Natural killer cell treated with Interleukin-12 subunit alpha and Interleukin-12 subunit beta and Interleukin-15 and Interleukin-18, amount 100 ng/mL, for 72 hours (primary cell): ENCODE results near the gene ELFN2. TPM values are rescaled to one million over a fixed set of nuclear protein-coding genes. Genes with fewer than 3 reads are reported as not detected.

Experiments
- ATAC-seq, 2 donors: fragments of 150-1000 bp; cut with Tn5 transposase in 1 of 2; sonication (Bioruptor Pico), chemical (Tn5 transposase) in 1 of 2; 2 replicates each; pipeline ENCODE4 v1.10.0; 2021
- DNase-seq: peaks from one replicate; pipeline ENCODE4 v3.0.0; 2022; ENCODE audit warnings: low spot score
- H3K27ac Mint-ChIP-seq, 2 donors: 1 replicate in 1 of 2; 2 replicates in 1 of 2; pipeline ENCODE4 v1.8.0; 2022; ENCODE audit warnings: mixed read lengths in 2 of 2, mild to moderate bottlenecking in 1 of 2, moderate library complexity in 1 of 2
- H3K27me3 Mint-ChIP-seq, 2 donors: 1 replicate in 1 of 2; 2 replicates in 1 of 2; pipeline ENCODE4 v1.8.0; 2022; ENCODE audit warnings: mixed read lengths in 2 of 2
- H3K36me3 Mint-ChIP-seq: one replicate; pipeline ENCODE4 v1.8.0; 2022; ENCODE audit warnings: mixed read lengths
- H3K4me1 Mint-ChIP-seq, 2 donors: 1 replicate in 1 of 2; 2 replicates in 1 of 2; pipeline ENCODE4 v1.8.0; 2022; ENCODE audit warnings: low read depth in 2 of 2, mixed read lengths in 2 of 2, mild to moderate bottlenecking in 1 of 2
- H3K4me3 Mint-ChIP-seq: one replicate; pipeline ENCODE4 v1.8.0; 2022; ENCODE audit warnings: mixed read lengths
- H3K9me3 Mint-ChIP-seq: 2 replicates; pipeline ENCODE4 v1.8.0; 2022; ENCODE audit warnings: mixed read lengths
- total RNA-seq, 2 donors: library from RNA; stranded (reverse); gene quantifications; one replicate each; pipeline ENCODE4 v1.2.3, GENCODE V29; 2022

Gene ELFN2
- total RNA-seq, 2 donors from 2014 or later = 0.40 TPM; not detected in 1

DNA sequence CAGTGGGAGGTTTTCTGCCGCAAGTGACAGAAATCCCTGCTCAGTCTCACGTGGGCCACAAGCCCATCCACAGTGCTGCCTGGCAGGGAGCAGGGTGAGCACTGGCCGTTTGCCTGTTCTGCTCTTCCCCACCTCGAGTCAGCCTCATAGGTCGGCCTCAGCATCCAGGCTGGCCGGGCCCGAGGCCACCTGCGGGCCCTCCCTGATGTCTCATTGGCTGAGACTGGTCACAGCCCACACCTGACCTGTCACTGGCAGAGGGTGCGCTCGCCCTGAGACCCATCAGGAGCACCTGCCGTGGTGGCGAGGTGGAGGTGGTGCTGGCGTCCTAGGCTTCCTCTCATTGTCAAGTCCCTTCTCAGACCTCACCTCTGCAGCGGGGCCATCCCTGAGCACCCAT is 72.1 kb downstream of the ELFN2 start:
- Mint-ChIP-seq H3K27ac (no peak overlapping the region), H3K27me3 (no peaks in the 10 kb centered on the region), H3K9me3 (no peaks in the 10 kb centered on the region), H3K36me3 (no peaks in the 10 kb centered on the region), H3K4me1 (no peaks in the 10 kb centered on the region), H3K4me3 (no peak overlapping the region)
- no peak for ATAC-seq
- DNase-seq = no peak

DNA sequence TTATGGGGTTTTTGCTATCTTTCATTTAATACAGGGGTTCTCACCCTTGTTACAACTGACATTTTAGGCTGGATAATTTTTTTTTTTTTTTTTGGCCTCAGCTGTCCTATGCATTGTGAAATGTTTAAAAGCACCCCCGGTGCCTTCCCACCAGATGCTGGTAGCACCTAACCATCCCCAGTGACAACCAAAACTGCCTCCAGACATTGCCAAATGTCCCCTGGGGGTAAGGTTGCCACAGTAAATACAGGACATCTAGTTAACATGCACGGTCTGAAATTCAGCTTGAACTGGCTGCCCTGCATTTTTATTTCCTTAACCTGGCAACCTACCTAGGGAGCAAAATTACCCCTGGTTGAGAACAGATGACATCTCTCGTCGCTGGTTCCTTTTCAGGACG is 72.6 kb downstream of the ELFN2 start:
- no peak overlapping the region for H3K27ac Mint-ChIP-seq
- H3K9me3 Mint-ChIP-seq = no peaks in the 10 kb centered on the region
- H3K27me3 Mint-ChIP-seq = no peaks in the 10 kb centered on the region
- no peaks in the 10 kb centered on the region for H3K36me3 Mint-ChIP-seq
- no peak overlapping the region for H3K4me3 Mint-ChIP-seq
- no peaks in the 10 kb centered on the region for H3K4me1 Mint-ChIP-seq
- ATAC-seq = no peak
- DNase-seq = no peak

DNA sequence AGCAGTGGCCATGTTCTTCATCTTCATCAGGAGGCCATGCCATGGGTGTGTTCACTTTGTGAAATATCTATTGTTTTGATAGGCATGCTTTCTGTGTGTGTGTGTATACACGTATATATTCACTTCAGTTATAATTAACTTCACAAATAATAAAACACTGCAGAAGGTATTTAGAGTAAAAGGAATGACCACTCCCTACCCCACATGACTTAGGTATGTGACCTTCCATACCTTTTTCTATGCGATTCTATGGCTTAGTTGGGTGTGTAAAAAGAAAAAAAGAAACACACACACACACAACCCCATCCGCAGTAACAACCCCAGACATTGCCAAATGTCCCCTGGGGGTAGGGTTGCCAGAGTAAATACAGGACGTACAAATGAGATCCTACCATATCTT is 73.0 kb downstream of the ELFN2 start:
- Mint-ChIP-seq H3K9me3 (no peaks in the 10 kb centered on the region), H3K27me3 (no peaks in the 10 kb centered on the region), H3K4me3 (no peak overlapping the region), H3K27ac (no peak overlapping the region), H3K36me3 (no peaks in the 10 kb centered on the region), H3K4me1 (no peaks in the 10 kb centered on the region)
- DNase-seq = no peak
- ATAC-seq = no peak

DNA sequence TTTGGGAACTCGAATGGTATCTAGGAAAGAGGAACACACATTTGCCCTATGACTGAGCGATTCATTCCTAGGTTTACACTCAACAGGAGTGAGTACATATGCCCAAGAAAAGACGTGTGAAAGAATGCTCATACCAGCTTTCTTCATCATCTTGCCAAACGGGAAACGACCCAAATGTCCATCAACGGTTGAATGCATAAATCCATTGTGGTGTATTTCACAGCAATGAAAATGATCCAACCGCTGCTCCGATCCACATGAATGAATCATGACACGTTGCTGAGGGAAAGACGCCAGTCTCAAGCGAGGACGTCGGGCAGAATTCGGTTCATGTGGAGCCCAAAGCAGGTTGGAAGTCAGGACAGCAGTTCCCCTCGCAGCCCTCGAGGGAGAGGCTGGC is 73.4 kb downstream of the ELFN2 start:
- Mint-ChIP-seq H3K36me3 (no peaks in the 10 kb centered on the region), H3K4me1 (no peaks in the 10 kb centered on the region), H3K9me3 (no peaks in the 10 kb centered on the region), H3K4me3 (no peak overlapping the region), H3K27ac (no peak overlapping the region), H3K27me3 (no peaks in the 10 kb centered on the region)
- DNase-seq (no peak), ATAC-seq (no peak)

DNA sequence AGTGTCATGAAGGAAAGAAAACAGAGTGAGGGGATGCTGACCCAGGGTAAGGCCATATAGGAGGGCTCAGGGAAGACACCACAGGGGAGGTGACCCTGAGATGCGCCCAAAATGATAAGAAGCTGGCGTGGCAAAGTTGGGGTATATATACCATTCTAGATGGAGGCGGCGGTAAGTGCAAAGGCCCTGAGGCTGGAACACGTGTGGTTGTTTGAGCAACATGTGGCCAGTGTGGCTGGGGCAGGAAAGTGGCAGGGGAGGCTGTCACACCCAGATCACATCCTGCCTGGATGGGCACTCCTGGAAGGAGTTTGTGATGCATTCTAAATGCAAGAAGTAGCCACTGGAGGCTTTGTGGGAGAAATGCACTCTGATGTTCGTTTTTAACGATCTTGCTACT is 74.8 kb downstream of the ELFN2 start:
- Mint-ChIP-seq H3K9me3 (no peaks in the 10 kb centered on the region), H3K27ac (no peak overlapping the region), H3K36me3 (no peaks in the 10 kb centered on the region), H3K4me1 (no peaks in the 10 kb centered on the region), H3K4me3 (no peak overlapping the region), H3K27me3 (no peaks in the 10 kb centered on the region)
- DNase-seq (no peak), ATAC-seq (no peak)

DNA sequence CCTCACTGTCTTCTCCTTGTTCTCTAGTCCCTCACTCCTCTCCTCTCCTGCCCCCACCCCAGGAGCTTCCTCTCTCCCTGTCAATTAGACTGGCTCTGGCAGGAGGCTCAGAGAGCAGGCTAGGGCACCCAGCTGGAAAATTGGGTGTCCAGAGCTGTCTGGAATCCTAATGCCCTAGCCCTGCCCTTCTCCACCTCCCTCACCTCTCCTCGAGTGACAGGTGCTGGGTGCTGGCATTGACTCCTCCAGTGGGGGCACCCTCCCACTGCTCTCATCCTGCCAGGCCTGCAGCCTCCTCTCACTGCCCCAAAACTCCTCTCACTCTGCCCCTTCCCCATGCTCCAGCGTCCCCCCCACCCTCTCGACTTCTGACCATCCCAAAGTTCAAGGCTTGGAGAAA is 76.0 kb downstream of the ELFN2 start:
- H3K4me3 Mint-ChIP-seq = no peak overlapping the region
- no peaks in the 10 kb centered on the region for H3K36me3 Mint-ChIP-seq
- H3K27me3 Mint-ChIP-seq = no peaks in the 10 kb centered on the region
- H3K4me1 Mint-ChIP-seq = no peaks in the 10 kb centered on the region
- no peak for DNase-seq
- H3K27ac Mint-ChIP-seq = no peak overlapping the region
- no peak for ATAC-seq
- no peaks in the 10 kb centered on the region for H3K9me3 Mint-ChIP-seq

DNA sequence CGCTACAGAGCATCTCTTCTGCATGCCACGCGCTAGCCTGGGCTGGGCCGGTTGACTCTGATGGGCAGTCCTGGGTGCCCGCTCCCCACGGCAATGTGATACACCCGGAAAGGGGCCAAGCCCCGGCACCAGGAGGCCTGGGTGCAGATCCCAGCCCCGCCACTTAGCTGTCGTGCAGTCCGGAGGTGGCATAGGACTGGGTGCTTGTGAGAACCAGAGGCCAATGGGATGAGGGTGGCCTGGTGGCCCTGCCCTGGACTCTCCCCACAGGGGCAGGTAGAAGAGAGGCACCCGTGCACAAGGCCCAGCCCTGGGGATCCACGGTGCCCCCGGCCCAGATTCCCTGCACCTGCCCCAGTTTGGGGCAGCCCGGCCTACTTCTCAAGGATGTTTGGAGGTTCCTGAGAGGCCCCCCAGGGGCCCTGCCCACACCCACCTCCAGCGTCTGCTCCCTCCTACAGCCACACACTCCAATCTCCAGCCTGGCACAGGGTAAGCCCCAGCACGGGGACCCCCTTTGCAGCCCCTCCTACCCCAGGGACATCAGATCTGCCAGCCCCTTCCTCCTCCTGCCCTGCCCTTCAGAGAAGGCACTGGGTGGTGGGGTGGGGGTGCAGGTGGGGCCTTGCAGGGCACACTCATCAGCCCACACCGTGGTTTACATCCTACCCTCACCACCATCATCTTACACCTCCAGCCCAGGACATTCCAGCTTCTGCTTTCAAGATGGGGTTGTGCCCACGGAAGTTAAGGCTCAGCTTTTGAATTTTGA is 78.0 kb downstream of the ELFN2 start:
- DNase-seq (no peak), ATAC-seq (no peak)
- peaks cover 0 to 4% of the 10 kb centered on the region in 2 donors for H3K27me3 Mint-ChIP-seq
- no peaks in the 10 kb centered on the region for H3K4me1 Mint-ChIP-seq
- H3K4me3 Mint-ChIP-seq = no peak overlapping the region
- no peaks in the 10 kb centered on the region for H3K9me3 Mint-ChIP-seq
- H3K27ac Mint-ChIP-seq = no peak overlapping the region
- no peaks in the 10 kb centered on the region for H3K36me3 Mint-ChIP-seq

DNA sequence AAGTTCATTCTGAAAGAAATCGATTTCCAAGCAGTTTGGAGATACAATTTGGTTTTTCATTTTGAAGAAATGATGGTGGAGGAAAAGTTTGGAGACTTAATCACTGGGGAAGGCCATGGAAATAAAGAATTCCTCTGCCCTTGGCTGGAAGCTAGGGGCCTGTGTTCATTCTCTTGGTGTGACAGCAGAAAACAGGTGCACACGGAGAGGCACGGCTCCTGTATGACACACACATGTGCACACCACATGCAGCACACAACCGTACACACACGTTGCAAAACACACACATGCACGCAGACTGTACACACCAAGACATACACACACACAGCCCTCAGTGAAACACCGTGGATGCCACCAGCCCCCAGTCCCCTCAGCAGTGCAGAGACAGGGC is 80.8 kb downstream of the ELFN2 start:
- no peak for ATAC-seq
- no peaks in the 10 kb centered on the region for H3K9me3 Mint-ChIP-seq
- no peak for DNase-seq
- no peaks in the 10 kb centered on the region for H3K4me1 Mint-ChIP-seq
- no peaks in the 10 kb centered on the region for H3K36me3 Mint-ChIP-seq
- H3K4me3 Mint-ChIP-seq = no peak overlapping the region
- H3K27me3 Mint-ChIP-seq = peaks cover 0 to 4% of the 10 kb centered on the region in 2 donors
- no peak overlapping the region for H3K27ac Mint-ChIP-seq

DNA sequence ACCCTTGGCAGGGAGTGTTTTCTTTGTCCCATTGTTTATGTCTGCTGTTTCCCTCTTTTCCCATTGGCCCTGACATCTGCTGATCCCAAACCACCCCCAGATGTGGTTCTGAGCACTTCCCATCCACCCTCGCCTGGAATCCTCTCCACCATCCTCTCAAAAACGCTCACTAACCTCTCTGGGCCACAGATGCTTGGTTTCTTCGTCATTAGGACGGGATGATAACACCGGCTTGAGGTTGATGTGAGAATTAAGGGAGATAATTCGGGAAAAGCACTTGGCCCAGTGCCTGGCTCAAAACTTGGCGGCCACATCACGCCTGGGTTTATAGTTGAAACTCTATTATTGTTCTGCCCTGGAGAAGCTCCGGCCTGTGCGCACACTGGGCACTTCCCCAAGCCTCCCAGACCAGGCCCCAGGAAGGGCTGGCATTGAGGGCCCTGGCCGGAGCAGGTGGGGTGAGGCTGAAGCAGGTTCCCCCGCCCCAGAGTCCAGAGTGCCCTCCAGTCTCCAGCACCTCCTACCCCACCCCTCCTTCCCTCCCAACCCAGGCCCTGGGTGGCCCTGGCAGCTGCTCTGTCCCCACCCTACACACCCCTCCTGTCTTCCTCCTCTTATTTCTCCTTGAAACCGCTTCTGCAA is 81.3 kb downstream of the ELFN2 start:
- peaks cover 0 to 4% of the 10 kb centered on the region in 2 donors for H3K27me3 Mint-ChIP-seq
- H3K9me3 Mint-ChIP-seq = no peaks in the 10 kb centered on the region
- DNase-seq = no peak
- H3K36me3 Mint-ChIP-seq = no peaks in the 10 kb centered on the region
- no peak overlapping the region for H3K4me3 Mint-ChIP-seq
- no peak for ATAC-seq
- H3K4me1 Mint-ChIP-seq = no peaks in the 10 kb centered on the region
- no peak overlapping the region for H3K27ac Mint-ChIP-seq

DNA sequence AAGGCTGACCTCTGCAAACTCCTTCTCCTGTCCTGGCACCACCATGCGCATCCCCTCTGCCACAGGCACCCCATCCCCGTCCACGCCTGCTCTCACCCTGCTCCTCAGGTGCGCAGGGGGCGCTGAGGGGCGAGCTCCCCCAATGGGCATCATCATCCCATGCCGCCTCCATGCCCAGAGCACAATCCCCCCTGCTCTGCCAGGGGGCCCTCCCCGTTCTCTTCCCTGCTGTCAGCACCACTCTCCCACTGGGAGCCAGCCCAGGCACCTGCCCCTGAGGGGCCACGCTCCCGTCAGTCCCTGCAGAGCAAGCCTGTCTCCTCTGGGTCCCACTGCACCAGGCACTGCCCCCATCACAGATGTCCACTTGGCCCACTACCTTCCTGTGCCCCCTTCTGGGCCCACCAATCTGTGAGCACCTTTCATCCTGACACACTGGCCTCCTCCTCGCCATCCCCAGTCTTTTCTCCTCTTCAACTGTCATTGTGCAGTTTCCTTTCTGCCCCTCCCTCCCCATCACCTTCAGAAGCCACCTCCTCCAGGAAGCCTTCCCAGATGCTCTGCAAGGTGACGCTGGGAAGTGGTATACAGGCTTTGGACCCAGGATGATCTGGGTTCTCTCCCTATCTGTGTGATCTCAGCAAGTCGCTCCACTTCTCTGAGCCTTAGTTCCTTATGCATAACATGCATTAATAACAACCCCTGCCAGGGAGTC is 82.4 kb downstream of the ELFN2 start:
- peaks cover 0 to 4% of the 10 kb centered on the region in 2 donors for H3K27me3 Mint-ChIP-seq
- no peaks in the 10 kb centered on the region for H3K4me1 Mint-ChIP-seq
- ATAC-seq = no peak
- no peak for DNase-seq
- H3K36me3 Mint-ChIP-seq = no peaks in the 10 kb centered on the region
- no peak overlapping the region for H3K4me3 Mint-ChIP-seq
- H3K27ac Mint-ChIP-seq = no peak overlapping the region
- H3K9me3 Mint-ChIP-seq = no peaks in the 10 kb centered on the region

DNA sequence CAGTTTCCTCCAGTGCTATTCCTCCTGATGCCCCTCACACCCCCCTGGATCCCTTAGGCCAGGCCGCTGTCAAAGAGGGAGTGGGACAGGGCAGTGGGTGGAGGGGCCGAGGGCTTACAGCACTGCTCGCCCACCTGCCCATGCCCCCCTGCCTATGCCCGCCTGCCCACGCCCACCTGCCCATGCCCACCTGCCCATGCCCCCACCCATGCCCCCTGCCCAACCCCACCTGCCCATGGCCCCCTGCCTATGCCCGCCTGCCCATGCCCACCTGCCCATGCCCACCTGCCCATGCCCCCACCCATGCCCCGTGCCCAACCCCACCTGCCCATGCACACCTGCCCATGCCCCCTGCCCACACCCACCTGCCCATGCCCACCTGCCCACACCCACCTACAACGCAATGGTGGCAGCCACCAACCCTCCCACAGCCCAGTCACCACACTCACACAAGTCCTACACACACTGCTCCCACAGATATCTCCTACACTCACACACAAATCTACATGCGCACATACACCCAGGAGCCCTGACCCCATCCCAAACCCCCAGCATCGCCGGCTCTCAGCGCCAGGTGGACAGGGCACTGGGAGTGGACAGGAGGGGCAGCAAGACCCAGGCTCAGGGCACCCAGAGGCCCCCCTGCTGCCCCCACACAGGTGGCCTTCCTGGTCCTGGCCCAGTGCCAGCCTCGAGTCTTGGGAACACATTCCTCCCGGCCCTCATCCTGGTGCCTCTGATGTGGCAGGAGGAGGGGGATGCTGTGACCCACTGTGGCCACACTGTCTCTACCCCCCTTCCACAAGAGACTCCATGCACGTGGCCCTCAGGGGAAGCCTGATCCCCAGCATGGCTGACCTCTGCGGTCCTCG is 83.2 kb downstream of the ELFN2 start:
- ATAC-seq = no peak
- peaks cover 0 to 4% of the 10 kb centered on the region in 2 donors for H3K27me3 Mint-ChIP-seq
- H3K4me3 Mint-ChIP-seq = no peak overlapping the region
- no peaks in the 10 kb centered on the region for H3K36me3 Mint-ChIP-seq
- DNase-seq = no peak
- H3K4me1 Mint-ChIP-seq = no peaks in the 10 kb centered on the region
- no peaks in the 10 kb centered on the region for H3K9me3 Mint-ChIP-seq
- no peak overlapping the region for H3K27ac Mint-ChIP-seq

DNA sequence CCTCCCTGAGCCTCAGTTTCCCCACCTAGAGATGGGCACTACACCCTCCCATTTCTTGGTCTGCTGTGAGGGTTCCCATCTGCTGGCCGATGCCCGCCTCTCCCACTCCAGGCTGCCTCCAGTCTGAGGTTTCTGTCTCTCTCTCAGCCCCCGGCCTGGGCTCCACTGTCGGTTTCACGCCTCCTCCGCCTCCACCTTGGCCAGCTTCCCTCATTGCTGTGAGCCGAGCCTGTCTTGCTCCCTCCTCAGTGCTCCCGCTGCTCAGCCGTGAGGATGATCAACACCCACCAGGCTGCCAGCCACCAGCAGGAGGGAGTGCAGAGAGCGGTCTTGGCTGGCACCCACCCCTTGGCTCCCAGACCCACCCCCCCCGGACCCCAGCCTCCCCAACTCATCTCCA is 83.9 kb downstream of the ELFN2 start:
- ATAC-seq (no peak), DNase-seq (no peak)
- H3K4me1 Mint-ChIP-seq = no peaks in the 10 kb centered on the region
- H3K27me3 Mint-ChIP-seq = peaks cover 2 to 6% of the 10 kb centered on the region in 2 donors
- H3K4me3 Mint-ChIP-seq = no peak overlapping the region
- no peak overlapping the region for H3K27ac Mint-ChIP-seq
- no peaks in the 10 kb centered on the region for H3K36me3 Mint-ChIP-seq
- no peaks in the 10 kb centered on the region for H3K9me3 Mint-ChIP-seq

DNA sequence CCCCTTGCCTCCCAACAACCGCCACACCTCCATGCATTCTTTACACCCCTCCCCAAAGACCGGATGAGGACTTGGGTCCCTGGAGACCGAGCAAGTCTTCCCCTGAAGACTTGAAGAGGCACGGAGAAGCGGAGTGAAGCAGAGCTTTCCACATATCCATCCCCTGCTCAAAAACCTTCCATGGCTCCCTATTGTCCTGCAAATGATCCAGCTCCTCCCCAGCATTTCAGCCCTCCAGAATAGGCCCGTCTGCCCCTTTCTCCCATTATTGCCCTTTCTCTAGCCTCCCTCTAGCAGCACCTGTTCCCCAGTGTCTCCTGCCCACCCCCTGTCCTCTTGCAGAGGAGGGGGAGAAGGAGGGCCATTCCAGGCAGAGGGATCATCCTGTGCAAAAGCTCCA is 85.2 kb downstream of the ELFN2 start:
- no peak overlapping the region for H3K4me3 Mint-ChIP-seq
- H3K9me3 Mint-ChIP-seq = no peaks in the 10 kb centered on the region
- H3K27me3 Mint-ChIP-seq = peaks cover 8 to 10% of the 10 kb centered on the region in 2 donors
- H3K27ac Mint-ChIP-seq = peak overlapping the region in 1 of 2 donors; percentile 78
- H3K4me1 Mint-ChIP-seq = no peaks in the 10 kb centered on the region
- H3K36me3 Mint-ChIP-seq = no peaks in the 10 kb centered on the region
- DNase-seq (no peak), ATAC-seq (no peak)
